AG10803 (cell line): ENCODE measurements around the gene CPN1.
"Not testable (repeated sequence)": the region's sequence is repeated elsewhere in the genome, so short reads cannot be mapped to it uniquely, and the experiment has no call there.

Experiments
- DNase-seq: peaks from one replicate; pipeline ENCODE4 v3.0.0; 2010; ENCODE audit warnings: low read depth
- H3K4me3 ChIP-seq: 2 replicates; pipeline ENCODE4 v1.5.1; 2011; ENCODE audit warnings: mild to moderate bottlenecking, low read length, control low read depth
- TF ChIP-seq, protein P1 (sequence below): conservative IDR thresholded peaks from 2 replicates; pipeline ENCODE4 v1.5.1; 2011; ENCODE audit warnings: mild to moderate bottlenecking, low read length, control low read depth, inconsistent platforms

CPN1 gene

DNA sequence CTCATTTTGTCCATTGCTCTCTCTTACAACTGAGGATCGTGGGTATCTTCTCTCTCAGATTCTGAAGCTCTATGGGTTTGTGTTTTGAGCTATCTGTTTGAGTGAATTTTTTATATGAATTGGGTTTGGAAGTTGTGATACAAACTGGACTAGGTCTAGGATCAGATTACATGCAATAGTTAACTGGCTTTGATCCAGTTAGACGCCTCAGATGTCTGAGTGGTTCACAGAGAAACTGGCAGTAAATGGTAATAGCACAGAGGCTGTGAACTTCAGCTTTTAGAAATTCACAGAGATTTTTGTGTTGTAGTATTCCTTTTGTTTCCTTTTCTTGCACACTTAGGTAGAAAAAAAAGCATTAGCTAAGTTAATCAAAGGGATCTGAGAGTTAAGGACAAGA is 59.3 kb downstream of the CPN1 start:
- peak; percentile 45 for DNase-seq
- H3K4me3 ChIP-seq = no peak overlapping the region
- TF ChIP-seq, protein P1, sequence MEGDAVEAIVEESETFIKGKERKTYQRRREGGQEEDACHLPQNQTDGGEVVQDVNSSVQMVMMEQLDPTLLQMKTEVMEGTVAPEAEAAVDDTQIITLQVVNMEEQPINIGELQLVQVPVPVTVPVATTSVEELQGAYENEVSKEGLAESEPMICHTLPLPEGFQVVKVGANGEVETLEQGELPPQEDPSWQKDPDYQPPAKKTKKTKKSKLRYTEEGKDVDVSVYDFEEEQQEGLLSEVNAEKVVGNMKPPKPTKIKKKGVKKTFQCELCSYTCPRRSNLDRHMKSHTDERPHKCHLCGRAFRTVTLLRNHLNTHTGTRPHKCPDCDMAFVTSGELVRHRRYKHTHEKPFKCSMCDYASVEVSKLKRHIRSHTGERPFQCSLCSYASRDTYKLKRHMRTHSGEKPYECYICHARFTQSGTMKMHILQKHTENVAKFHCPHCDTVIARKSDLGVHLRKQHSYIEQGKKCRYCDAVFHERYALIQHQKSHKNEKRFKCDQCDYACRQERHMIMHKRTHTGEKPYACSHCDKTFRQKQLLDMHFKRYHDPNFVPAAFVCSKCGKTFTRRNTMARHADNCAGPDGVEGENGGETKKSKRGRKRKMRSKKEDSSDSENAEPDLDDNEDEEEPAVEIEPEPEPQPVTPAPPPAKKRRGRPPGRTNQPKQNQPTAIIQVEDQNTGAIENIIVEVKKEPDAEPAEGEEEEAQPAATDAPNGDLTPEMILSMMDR = no peak

DNA sequence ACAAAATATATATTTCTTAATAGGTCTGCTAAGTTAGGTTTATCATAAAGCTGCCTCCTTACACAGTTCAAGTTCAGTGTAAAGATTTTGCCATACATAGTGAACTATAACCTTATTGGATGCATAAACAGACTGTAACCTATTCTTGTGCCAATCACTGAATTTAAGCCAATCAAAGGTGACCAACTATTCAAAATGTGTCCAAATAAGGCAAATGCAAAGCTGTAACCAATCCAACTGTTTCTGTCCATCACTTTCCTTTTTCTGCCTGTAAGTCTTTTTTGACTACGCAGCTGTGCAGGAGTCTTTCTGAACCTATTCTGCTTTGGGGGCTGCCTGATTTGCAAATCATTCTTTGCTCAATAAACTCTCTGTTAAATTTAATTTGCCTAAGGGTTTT is 60.3 kb downstream of the CPN1 start:
- H3K4me3 ChIP-seq = no peak overlapping the region
- DNase-seq = no peak
- TF ChIP-seq, protein P1 = no peak

DNA sequence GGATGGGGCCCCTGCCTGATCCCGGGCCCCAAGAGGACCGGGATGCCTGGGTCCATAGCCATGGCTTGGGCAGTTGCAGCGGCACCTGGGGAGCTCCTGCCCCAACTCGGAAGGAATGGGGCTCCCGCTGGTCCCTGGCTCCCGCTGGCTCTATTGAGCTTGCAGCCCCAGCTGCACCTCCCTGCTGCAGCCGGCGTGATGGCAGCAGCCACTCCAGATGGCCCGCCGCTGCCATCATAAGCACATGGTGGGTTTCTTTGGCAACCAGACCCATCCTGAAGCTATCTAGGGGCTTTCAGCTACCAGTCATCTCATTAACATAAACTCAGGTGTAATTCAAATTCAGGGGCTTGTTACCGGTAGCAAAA is 60.8 kb downstream of the CPN1 start:
- no peak for DNase-seq
- H3K4me3 ChIP-seq = no peak overlapping the region

DNA sequence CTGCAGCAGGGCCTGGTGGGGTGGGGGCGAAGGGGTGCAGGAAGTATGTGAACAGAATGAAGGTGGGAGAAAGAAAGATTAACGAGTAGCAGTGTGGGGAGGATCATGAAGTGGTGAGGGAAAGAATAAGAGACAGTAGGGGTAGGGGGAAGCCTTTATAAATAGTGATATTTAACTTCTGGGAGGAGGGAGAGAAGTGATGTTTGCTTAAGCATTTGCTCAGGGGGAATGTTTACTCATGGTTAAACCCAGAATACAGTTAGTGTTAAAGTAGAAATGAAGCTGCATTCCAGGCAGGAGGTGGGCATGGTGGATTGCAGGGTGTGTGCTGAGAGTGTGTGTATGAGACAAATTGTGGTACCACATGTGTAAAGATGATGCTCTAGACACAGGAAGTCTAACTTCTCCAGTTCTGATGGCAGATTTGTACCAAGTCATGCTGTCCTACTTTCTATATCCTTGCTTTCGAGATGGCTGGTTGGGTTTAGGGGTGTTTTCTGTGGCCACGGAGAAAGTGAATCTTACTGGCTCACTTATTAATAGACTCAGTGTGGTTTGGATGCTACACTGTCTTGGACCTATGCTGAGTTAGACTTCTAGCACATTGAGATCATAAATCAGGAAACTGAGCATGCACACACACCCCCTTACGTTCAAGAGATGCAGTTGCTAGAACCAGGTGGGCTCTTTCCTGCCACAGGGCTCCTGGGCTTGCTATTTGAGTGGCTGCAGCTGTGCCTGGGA is 61.4 kb downstream of the CPN1 start:
- no peak overlapping the region for H3K4me3 ChIP-seq
- no peak for DNase-seq
- TF ChIP-seq, protein P1 = no peak

More for the DNA sequence above, 60.8 kb downstream of the CPN1 start:
- TF ChIP-seq, protein P1 = no peak

DNA sequence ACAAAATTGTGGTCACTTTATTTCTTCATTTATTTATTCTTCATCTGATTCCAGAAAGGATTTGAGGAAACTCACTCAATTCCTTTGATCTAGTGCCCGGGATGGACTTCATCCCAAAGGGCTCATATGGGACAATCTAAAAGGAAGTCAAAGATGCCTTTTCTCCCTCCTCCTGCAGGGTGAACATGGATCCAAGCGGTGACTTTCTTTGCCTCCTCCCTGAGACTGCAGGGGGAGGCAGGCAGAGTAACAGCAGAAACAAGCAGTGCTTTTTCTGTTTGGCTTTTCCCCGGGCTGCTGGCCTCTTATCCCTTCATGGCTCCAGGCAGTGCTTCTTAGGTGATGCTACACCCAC is 61.9 kb downstream of the CPN1 start:
- TF ChIP-seq, protein P1 = peak; percentile 29
- DNase-seq = no peak
- no peak overlapping the region for H3K4me3 ChIP-seq

DNA sequence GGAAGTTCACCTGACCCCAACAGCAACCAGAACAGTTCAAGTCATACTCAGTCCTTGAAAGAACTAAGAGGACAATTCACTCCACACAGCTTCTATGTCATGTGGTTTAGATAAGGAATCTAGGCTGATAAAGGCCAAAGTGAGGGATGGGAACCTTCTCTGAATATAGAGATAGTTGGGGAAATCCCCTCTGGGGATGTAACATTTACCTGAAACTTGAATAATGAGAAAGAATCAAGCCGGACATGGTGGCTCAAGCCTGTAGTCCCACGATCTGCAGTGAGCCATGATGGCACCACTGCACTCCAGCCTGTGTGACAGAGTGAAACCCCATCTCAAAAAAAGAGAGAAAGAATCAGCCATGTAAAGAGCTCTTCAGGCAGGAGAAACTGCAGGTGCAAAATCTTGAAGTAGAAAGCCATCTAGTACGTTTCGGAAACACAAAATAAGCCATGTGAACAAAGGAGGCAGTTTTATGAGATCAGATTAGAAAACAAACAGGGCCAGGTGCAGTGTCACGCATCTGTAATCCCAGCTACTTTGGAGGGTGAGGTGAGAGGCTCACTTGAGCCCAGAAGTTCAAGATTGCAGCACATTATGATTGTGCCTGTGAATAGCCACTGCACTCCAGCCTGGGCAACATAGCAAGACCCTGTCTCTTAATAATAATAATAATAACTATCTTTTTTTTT is 67.5 kb downstream of the CPN1 start:
- TF ChIP-seq, protein P1 = no peak
- no peak overlapping the region for H3K4me3 ChIP-seq
- no peak for DNase-seq

DNA sequence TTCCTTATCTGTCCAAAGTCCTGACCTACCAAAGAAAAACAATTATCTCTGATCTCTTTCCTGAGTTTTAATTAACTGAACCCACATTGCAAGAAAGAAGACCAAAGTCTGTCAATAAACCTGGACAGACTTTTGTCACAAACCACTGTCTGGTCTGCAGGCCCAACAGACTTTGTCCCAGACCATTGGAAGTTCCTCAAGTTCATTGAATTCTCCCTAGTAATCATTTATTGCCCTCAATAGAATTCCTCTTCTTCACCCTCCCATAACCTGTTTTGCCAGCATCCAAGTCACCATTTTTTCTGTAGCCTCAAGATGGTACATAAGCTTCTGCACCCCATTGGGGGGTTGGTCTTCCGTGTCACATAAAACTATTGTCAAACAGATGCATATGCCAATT is 68.0 kb downstream of the CPN1 start:
- TF ChIP-seq, protein P1 = no peak
- H3K4me3 ChIP-seq = no peak overlapping the region
- no peak for DNase-seq

DNA sequence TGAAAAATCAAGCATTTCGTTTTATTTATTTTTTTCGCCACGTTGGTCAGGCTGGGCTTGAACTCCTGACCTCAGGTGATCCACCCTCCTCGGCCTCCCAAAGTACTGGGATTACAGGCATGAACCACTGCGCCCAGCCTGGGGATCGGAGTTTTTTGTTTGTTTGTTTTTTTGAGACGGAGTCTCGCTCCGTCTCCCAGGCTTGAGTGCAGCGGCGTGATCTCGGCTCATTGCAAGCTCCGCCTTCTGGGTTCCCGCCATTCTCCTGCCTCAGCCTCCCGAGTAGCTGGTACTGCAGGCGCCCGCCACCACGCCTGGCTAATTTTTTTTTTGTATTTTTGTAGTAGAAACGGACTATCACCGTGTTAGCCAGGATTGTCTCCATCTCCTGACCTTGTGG is 69.8 kb downstream of the CPN1 start:
- not testable (repeated sequence) for H3K4me3 ChIP-seq, DNase-seq
